ENCODE results near the gene SDF4.

DNA sequence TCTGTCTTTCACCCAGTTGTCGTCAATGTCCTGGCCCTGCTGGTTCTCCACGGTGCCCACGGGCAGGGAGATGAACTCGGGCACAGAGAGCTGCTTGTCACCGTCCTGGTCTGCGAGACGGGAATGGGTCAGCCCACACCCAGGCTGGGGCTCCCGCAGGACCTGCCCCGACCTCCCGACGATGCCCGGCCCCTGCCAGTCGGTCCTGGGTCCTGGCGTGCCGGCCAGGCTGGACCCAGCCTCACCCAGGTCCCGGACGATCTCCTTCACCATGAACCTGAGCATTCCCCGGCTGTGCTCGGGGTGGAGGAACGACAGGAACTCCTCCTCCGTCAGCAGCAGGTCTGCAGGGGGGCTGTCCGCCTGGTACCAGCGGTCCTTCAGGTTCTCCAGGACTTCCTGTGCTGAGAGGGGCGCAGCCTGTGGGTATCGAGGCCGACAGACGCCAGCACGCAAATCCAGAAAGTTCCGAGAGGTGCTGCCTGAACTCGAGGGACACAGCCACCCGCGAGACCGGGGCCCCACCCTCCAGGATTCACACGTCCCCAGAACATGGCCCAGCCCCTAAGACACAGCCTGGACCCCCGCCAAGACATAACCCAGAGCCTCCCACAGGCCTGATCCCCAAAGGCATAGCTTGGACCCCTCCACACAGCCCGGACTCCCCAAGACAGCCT, 13.1 kb downstream of the SDF4 start:
- no peak for TF ChIP-seq EZH2 (IDR thresholded peaks at IDR 0.05; ENCODE audit: borderline replicate concordance, low read length)
- TF ChIP-seq, protein P1, sequence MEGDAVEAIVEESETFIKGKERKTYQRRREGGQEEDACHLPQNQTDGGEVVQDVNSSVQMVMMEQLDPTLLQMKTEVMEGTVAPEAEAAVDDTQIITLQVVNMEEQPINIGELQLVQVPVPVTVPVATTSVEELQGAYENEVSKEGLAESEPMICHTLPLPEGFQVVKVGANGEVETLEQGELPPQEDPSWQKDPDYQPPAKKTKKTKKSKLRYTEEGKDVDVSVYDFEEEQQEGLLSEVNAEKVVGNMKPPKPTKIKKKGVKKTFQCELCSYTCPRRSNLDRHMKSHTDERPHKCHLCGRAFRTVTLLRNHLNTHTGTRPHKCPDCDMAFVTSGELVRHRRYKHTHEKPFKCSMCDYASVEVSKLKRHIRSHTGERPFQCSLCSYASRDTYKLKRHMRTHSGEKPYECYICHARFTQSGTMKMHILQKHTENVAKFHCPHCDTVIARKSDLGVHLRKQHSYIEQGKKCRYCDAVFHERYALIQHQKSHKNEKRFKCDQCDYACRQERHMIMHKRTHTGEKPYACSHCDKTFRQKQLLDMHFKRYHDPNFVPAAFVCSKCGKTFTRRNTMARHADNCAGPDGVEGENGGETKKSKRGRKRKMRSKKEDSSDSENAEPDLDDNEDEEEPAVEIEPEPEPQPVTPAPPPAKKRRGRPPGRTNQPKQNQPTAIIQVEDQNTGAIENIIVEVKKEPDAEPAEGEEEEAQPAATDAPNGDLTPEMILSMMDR (conservative IDR thresholded peaks at IDR 0.05 in 1 of 2, IDR thresholded peaks at IDR 0.05 in 1 of 2; ENCODE audit: extremely low read depth in 1 of 2, insufficient read depth in 1 of 2, low read depth in 1 of 2, low read length in 2 of 2), result no peak
